GM21515 (cell line): Measurements from ENCODE around the gene GMPR2.

ENCODE experiments used
- ATAC-seq: cut with Tn5 transposase; IDR thresholded peaks from one replicate; pipeline ENCODE4 v1.9.1; 2021; ENCODE audit not compliant: unreplicated experiment

GMPR2 gene

DNA sequence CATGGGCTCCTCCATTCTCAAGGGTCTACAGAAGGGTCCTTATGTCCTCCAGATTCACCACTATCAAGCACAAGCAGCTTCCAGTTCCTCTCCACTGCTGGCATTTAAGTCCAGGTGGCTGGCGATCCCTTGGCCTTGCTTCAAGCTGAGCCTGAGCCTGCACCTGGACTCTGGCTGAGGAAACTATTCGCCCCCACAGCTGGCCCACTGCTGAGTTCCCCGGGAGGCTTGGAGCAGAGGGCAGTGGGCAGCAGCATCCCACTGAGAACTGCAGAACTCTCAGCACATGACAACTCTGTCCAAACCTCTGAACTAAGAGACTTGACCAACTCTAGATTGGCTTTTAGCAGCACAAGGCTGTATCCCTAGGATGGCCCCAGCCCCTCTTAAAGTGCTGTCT lies 50.0 kb downstream of the GMPR2 start:
- no peak for ATAC-seq

DNA sequence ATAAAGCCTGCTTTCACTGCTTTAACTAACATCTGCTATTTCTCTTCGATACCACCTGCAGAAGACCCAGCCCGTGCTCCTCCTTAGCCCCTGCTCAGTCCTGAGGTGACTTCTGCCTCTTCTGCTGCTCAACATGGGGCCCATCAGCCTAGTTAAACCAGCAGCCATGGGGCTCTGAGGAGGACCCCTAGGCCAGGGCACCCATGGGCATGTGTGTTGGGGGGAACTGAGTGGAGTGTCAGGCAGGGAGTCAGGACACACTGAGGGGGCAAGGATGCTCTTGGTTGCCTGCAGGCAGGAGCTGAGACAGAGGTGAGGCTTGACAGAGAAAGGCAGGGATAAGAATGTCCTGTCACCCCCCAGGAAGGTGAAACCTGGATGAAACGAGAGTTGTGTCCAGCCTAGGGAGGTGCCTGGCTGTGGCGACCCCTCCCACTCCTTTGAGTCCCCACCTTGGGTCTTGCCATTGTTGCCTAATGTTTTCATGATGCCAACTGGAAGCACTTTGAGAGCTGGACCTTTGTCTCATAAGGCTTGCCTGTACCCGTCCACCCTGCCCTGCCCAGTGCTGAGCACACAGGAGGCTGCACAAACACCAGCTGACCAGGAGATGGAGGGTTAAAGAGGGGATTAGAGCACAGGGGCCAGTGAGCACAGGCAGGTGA lies 51.2 kb downstream of the GMPR2 start:
- ATAC-seq: no peak

DNA sequence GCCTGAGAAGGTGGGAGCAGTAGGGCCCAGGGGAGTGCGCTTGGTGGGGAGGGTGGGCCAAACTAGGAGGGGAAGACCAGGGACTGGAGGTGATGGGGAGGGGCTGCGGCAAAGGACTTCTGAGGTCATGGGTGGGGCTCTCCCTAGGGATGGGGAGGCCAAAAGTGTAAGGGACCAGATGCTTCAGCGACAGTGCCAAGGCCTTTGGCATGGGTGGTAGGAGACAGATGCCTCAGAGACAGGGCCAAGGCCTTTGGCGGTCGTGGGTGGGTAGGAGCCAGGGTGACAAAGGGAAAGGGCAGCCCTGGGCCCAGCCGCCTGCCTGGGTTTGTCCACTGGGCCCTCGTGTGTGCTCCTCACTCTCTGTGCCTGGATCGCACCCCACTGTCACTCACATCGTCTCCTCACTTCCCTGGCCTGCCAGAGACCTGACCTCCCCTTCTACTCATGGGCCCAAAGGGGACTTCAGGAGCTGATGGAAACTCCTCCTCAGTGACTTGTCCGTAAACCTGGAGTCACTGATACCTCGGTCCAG lies 51.8 kb downstream of the GMPR2 start:
- ATAC-seq: no peak

DNA sequence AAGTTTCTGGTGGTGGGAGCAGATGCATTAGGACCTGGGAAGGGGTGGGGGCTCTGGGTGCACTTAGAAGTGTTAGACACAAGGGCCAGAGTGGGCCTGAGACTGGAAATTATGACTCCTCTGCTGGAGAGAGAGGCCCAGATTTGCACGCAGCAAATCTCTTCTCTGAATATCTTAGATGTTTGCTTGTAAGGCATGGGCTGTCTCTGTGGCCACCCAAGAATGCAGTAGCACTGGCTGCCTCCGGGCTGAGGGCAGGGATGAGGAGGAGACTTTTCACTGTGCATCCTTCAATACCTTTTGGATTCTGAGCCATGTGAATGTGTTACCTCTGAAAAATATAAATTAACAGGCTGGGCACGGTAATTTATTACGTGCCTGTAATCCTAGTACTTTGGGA lies 52.6 kb downstream of the GMPR2 start:
- ATAC-seq: no peak

DNA sequence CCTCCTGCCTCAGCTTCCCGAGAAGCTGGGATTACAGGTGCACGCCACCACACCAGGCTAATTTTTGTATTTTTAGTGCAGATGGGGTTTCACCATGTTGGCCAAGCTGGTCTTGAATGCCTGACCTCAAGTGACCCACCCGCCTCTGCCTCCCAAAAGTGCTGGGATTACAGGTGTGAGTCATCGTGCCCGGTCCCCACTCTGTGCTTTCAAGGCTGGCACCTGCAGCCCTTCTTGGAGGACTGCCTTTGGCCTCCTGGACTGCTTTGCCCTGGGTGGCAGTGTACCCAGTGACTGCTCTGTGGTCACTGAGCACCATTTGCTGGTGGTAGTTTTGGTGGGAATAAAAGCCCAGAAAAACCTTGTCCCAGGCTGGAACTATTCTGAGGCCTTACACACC lies 54.3 kb downstream of the GMPR2 start:
- no peak for ATAC-seq
